ENCODE results near the gene DCAF5. TPM values are rescaled to one million over a fixed set of nuclear protein-coding genes. Genes with fewer than 3 reads are reported as not detected.
A peak's percentile ranks its signal among the peaks of the same experiment; 100 is the strongest.
"Not testable (repeated sequence)": the region's sequence is repeated elsewhere in the genome, so short reads cannot be mapped to it uniquely, and the experiment has no call there.

Gene DCAF5
- 32.3 TPM for total RNA-seq

GRCh38 chr14:69152902-69153151, at the start of gene DCAF5:
Gene DCAF5, minus strand, starts transcription at chr14:69153119. Its CDS starts 141 bp downstream, at chr14:69152978.
- DNase-seq (ENCODE audit: low read depth in 2 of 3, low spot score in 2 of 3), result peak in 1 of 3 donors; percentile 95

- no peak for DNase-seq (ENCODE audit: low read depth in 2 of 3, low spot score in 2 of 3)
These were observed 46.9 kb upstream of the DCAF5 start for GRCh38 chr14:69199786-69200185.

- DNase-seq (ENCODE audit: low read depth in 2 of 3, low spot score in 2 of 3), result no peak
These were observed 40.8 kb upstream of the DCAF5 start for GRCh38 chr14:69193721-69194120.

- peak; percentile 39 to 85 (median 78) for DNase-seq (ENCODE audit: low read depth in 2 of 3, low spot score in 2 of 3)
These were observed 38.6 kb upstream of the DCAF5 start, which contains the start of gene EXD2 for GRCh38 chr14:69191340-69192111. Gene EXD2, plus strand, starts transcription at chr14:69191498. Its CDS starts 17,973 bp downstream, at chr14:69209471.

- no peak for DNase-seq (ENCODE audit: low read depth in 2 of 3, low spot score in 2 of 3)
These were observed 37.3 kb upstream of the DCAF5 start for GRCh38 chr14:69190191-69190590.

- DNase-seq (ENCODE audit: low read depth in 2 of 3, low spot score in 2 of 3), result no peak
These were observed 30.8 kb upstream of the DCAF5 start for GRCh38 chr14:69183735-69184134.

- not testable (repeated sequence) for DNase-seq (ENCODE audit: low read depth in 2 of 3, low spot score in 2 of 3)
These were observed 29.7 kb upstream of the DCAF5 start for GRCh38 chr14:69182580-69182979.

- DNase-seq (ENCODE audit: low read depth in 2 of 3, low spot score in 2 of 3), result no peak
These were observed 28.6 kb upstream of the DCAF5 start for GRCh38 chr14:69181491-69181890.

GRCh38 chr14:69175130-69175529, 22.2 kb upstream of the DCAF5 start:
- no peak for DNase-seq (ENCODE audit: low read depth in 2 of 3, low spot score in 2 of 3)

- DNase-seq (ENCODE audit: low read depth in 2 of 3, low spot score in 2 of 3), result no peak
These were observed 18.6 kb upstream of the DCAF5 start for GRCh38 chr14:69171569-69171968.

GRCh38 chr14:69170839-69171238, 17.9 kb upstream of the DCAF5 start:
- DNase-seq (ENCODE audit: low read depth in 2 of 3, low spot score in 2 of 3), result no peak

GRCh38 chr14:69165787-69166186, 12.9 kb upstream of the DCAF5 start:
- DNase-seq (ENCODE audit: low read depth in 2 of 3, low spot score in 2 of 3), result not testable (repeated sequence)

- no peak for DNase-seq (ENCODE audit: low read depth in 2 of 3, low spot score in 2 of 3)
These were observed 8.7 kb upstream of the DCAF5 start for GRCh38 chr14:69161590-69161989.

- DNase-seq (ENCODE audit: low read depth in 2 of 3, low spot score in 2 of 3), result no peak
These were observed 3.3 kb upstream of the DCAF5 start for GRCh38 chr14:69156224-69156623.

- no peak for DNase-seq (ENCODE audit: low read depth in 2 of 3, low spot score in 2 of 3)
These were observed 1.9 kb upstream of the DCAF5 start for GRCh38 chr14:69154779-69155178.

GRCh38 chr14:69153873-69154270, 953 bp upstream of the DCAF5 start:
- peak in 2 of 3 donors; percentile 14 to 23 for DNase-seq (ENCODE audit: low read depth in 2 of 3, low spot score in 2 of 3)

- DNase-seq (ENCODE audit: low read depth in 2 of 3, low spot score in 2 of 3), result peak in 2 of 3 donors; percentile 82 to 95
These were observed 393 bp upstream of the DCAF5 start for GRCh38 chr14:69153152-69153872.

GRCh38 chr14:69152181-69152901, 578 bp downstream of the DCAF5 start:
- peak; percentile 25 to 69 (median 42) for DNase-seq (ENCODE audit: low read depth in 2 of 3, low spot score in 2 of 3)

GRCh38 chr14:69151458-69152180, 1.3 kb downstream of the DCAF5 start:
- DNase-seq (ENCODE audit: low read depth in 2 of 3, low spot score in 2 of 3), result peak; percentile 58 to 94 (median 86)

- no peak for DNase-seq (ENCODE audit: low read depth in 2 of 3, low spot score in 2 of 3)
These were observed 3.3 kb downstream of the DCAF5 start for GRCh38 chr14:69149461-69150244.

Data from hematopoietic multipotent progenitor cell (in vitro differentiated cells).